Mucosa of rectum (tissue), 2 donors: Measurements from ENCODE around the gene U2SURP.
"Not testable (repeated sequence)": the region's sequence is repeated elsewhere in the genome, so short reads cannot be mapped to it uniquely, and the experiment has no call there.

Experiments used
- H3K27ac ChIP-seq, 2 donors: one replicate each; pipeline ENCODE4 v1.7.0; 2013; ENCODE audit warnings: inconsistent platforms in 2 of 2, low read depth in 2 of 2, low read length in 2 of 2
- H3K27me3 ChIP-seq, 2 donors: one replicate each; pipeline ENCODE4 v1.7.0; 2013; ENCODE audit warnings: low read length in 2 of 2; ENCODE audit not compliant: control insufficient read depth in 2 of 2, insufficient read depth in 2 of 2
- H3K36me3 ChIP-seq, 2 donors: one replicate each; pipeline ENCODE4 v1.7.0; 2013; ENCODE audit warnings: low read length in 2 of 2; ENCODE audit not compliant: control insufficient read depth in 2 of 2, insufficient read depth in 2 of 2
- H3K4me1 ChIP-seq, 2 donors: one replicate each; pipeline ENCODE4 v1.7.0; 2013; ENCODE audit warnings: low read length in 2 of 2, mild to moderate bottlenecking in 1 of 2; ENCODE audit not compliant: control insufficient read depth in 2 of 2, insufficient read depth in 2 of 2
- H3K4me3 ChIP-seq, 2 donors: one replicate each; pipeline ENCODE4 v1.7.0; 2013; ENCODE audit warnings: low read length in 2 of 2
- H3K9ac ChIP-seq, 2 donors: one replicate each; pipeline ENCODE4 v1.7.0; 2013; ENCODE audit warnings: low read length in 2 of 2, low read depth in 1 of 2, mild to moderate bottlenecking in 1 of 2
- H3K9me3 ChIP-seq, 2 donors: one replicate each; pipeline ENCODE4 v1.7.0; 2013; ENCODE audit warnings: low read length in 2 of 2; ENCODE audit not compliant: control insufficient read depth in 2 of 2
- donor health status: healthy.
- donor health status: Normal muscosa, but diverticular disease.

U2SURP gene

GRCh38 chr3:143066033-143066432 lies 64.7 kb downstream of the U2SURP start:
- H3K36me3 ChIP-seq: no peaks in the 10 kb centered on the region
- no peak overlapping the region for H3K27ac ChIP-seq
- no peaks in the 10 kb centered on the region for H3K4me1 ChIP-seq
- H3K4me3 ChIP-seq: no peak overlapping the region
- H3K9ac ChIP-seq: no peak overlapping the region
- no peaks in the 10 kb centered on the region for H3K9me3 ChIP-seq
- no peaks in the 10 kb centered on the region for H3K27me3 ChIP-seq

- Histone ChIP-seq H3K27ac (no peak overlapping the region), H3K27me3 (no peaks in the 10 kb centered on the region), H3K4me3 (no peak overlapping the region), H3K4me1 (peaks cover 0 to 9% of the 10 kb centered on the region in 2 donors), H3K36me3 (no peaks in the 10 kb centered on the region), H3K9me3 (no peaks in the 10 kb centered on the region), H3K9ac (no peak overlapping the region)
Measured at GRCh38 chr3:143067201-143067600, 65.8 kb downstream of the U2SURP start.

DNA sequence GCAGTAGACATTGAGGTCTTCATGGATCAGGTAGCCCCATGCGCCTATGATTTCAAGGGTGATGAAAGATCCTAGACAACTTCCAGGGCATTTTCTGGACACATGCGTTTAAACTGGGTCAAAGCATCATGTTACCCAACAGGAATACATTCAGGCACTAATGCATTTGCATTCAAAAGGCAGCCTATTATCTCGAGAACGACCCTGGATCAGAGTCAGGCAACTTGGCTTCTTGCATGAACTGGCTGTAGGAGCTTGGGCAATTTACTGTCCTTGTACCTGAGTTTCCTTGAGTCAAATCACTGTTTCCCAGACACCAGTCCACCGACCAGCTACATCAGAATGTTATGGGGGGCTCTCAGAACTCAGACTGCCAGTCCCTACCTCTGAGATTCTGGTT lies 66.7 kb downstream of the U2SURP start:
- Histone ChIP-seq H3K27ac (no peak overlapping the region), H3K9ac (no peak overlapping the region), H3K4me1 (peaks cover 0 to 9% of the 10 kb centered on the region in 2 donors), H3K4me3 (no peak overlapping the region), H3K9me3 (no peaks in the 10 kb centered on the region), H3K36me3 (no peaks in the 10 kb centered on the region), H3K27me3 (no peaks in the 10 kb centered on the region)

DNA sequence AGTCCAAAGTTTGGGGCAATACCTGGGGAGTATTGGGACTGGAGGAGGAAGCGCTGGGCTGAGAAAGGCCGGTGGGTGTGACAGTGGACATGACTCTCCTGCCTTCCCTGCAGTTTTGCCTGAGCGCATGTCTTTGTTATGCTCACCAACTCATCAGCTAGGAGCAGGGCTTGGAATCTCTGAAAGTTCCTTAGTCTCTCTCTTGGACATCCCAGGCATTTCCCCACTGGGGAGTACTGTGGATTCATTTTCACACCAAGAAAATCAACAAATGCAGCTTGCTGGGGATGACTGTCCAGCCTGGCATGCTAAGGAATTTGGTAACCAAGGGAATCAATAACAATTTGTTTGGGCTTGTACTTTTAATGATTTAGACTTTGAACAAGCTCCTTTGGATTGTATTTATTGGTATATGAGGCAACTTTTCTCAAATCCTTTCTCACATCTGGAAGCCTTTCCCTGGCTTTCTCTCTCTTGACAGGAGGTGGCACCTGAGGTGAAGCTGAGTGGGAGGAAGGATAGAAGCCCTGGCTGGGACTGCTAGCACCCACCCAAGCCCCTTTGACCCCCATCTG lies 69.7 kb downstream of the U2SURP start:
- Histone ChIP-seq H3K4me1 (peaks cover 0 to 9% of the 10 kb centered on the region in 2 donors), H3K9ac (no peak overlapping the region), H3K27me3 (no peaks in the 10 kb centered on the region), H3K4me3 (no peak overlapping the region), H3K27ac (no peak overlapping the region), H3K9me3 (no peaks in the 10 kb centered on the region), H3K36me3 (no peaks in the 10 kb centered on the region)

DNA sequence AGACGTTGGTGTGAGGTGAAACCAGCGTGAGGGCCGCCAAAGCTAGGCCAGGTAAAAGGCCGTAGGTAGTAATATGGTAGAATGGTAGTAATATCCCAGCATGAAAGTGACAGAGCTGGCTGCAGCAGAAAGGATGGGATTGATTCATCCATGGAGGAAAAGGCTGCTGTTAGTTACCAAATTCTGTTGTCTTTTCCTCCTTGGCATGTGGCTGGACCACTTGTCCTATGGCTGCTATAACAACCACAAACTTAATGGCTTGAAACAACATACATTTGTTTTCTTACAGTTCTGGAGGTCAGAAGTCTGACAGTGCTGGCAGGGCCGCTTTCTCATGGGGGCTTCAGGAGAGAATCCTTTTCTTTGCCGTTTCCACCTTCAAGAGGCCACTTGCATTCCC lies 70.4 kb downstream of the U2SURP start:
- Histone ChIP-seq H3K36me3 (no peaks in the 10 kb centered on the region), H3K4me1 (peaks cover 0 to 9% of the 10 kb centered on the region in 2 donors), H3K27me3 (no peaks in the 10 kb centered on the region), H3K27ac (peak overlapping the region in 1 of 2 donors; percentile 46), H3K4me3 (no peak overlapping the region), H3K9ac (no peak overlapping the region), H3K9me3 (no peaks in the 10 kb centered on the region)

GRCh38 chr3:143072298-143073020 lies 71.1 kb downstream of the U2SURP start:
- not testable (repeated sequence) for H3K36me3 ChIP-seq, H3K4me1 ChIP-seq
- H3K27ac ChIP-seq: peak overlapping the region in 1 of 2 donors; percentile 17

DNA sequence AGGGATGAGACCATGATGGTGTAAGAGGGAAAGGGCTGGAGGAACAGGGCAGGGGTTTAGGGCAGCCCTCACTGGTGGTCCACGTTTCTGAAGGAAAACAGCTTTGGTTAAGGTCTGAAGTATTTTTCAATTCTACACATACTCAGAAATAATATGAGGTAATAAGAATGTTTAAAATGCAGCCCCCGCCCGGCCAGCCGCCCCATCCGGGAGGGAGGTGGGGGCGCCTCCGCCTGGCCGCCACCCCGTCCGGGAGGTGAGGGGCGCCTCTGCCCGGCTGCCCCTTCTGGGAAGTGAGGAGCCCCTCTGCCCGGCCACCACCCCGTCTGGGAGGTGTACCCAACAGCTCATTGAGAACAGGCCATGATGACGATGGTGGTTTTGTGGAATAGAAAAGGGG lies 72.2 kb downstream of the U2SURP start:
- not testable (repeated sequence) for H3K4me3 ChIP-seq, H3K9me3 ChIP-seq, H3K36me3 ChIP-seq, H3K27me3 ChIP-seq, H3K9ac ChIP-seq, H3K4me1 ChIP-seq, H3K27ac ChIP-seq

More at GRCh38 chr3:143072298-143073020, 71.1 kb downstream of the U2SURP start:
- not testable (repeated sequence) for H3K27me3 ChIP-seq, H3K9me3 ChIP-seq, H3K4me3 ChIP-seq, H3K9ac ChIP-seq

DNA sequence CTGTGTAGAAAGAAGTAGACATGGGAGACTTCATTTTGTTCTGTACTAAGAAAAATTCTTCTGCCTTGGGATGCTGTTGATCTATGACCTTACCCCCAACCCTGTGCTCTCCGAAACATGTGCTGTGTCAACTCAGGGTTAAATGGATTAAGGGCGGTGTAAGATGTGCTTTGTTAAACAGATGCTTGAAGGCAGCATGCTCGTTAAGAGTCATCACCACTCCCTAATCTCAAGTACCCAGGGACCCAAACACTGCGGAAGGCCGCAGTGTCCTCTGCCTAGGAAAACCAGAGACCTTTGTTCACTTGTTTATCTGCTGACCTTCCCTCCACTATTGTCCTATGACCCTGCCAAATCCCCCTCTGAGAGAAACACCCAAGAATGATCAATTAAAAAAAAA lies 72.6 kb downstream of the U2SURP start:
- H3K9ac ChIP-seq, H3K9me3 ChIP-seq, H3K36me3 ChIP-seq, H3K27me3 ChIP-seq, H3K27ac ChIP-seq, H3K4me1 ChIP-seq, H3K4me3 ChIP-seq: not testable (repeated sequence)

DNA sequence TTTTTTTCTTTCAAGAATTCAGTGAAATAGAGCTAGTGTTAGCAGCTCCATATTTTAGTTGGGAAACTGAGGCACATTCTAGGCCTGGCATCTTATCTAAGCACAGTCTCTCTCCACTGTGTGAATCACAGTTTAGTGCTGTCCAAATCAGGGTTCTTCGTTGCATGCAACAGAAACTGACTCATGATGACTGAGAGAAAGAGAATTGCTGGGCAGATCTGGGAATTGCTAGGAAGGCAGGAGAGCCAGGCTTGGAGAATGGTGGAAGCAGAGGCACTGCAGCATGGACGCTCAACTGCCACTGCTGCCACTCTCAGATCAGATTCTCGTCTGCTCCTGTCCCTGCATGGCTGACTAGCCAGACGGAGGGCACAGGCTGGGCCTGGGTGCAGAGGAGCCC lies 77.5 kb downstream of the U2SURP start:
- no peaks in the 10 kb centered on the region for H3K27me3 ChIP-seq
- no peak overlapping the region for H3K4me3 ChIP-seq
- no peaks in the 10 kb centered on the region for H3K36me3 ChIP-seq
- H3K27ac ChIP-seq: no peak overlapping the region
- no peaks in the 10 kb centered on the region for H3K4me1 ChIP-seq
- H3K9ac ChIP-seq: no peak overlapping the region
- no peaks in the 10 kb centered on the region for H3K9me3 ChIP-seq

DNA sequence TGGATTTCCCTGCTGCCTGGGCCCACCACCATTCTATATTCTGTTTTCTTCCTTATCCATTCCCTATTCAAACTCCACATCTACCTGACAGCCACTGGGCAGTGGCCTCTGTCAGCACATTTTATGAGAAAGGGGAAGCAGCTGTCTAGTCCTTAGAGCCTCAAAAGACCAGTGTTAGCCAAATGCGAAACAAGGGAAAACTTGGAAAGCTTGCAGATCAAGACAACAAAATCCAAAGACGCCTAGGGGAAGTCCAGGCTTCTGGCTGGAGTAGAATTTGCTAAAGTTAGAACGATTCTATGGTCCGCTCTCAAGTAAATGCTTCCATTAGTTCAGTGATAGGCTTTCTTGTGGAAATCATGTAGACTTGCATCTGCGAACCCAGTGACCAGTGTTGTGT lies 78.8 kb downstream of the U2SURP start:
- Histone ChIP-seq H3K4me3 (no peak overlapping the region), H3K27me3 (no peaks in the 10 kb centered on the region), H3K9ac (no peak overlapping the region), H3K27ac (no peak overlapping the region), H3K36me3 (no peaks in the 10 kb centered on the region), H3K4me1 (no peaks in the 10 kb centered on the region), H3K9me3 (no peaks in the 10 kb centered on the region)
